ENCODE data around the gene HIVEP1. TPM values are rescaled to one million over a fixed set of nuclear protein-coding genes. Genes with fewer than 3 reads are reported as not detected.
"Not testable (repeated sequence)": the region's sequence is repeated elsewhere in the genome, so short reads cannot be mapped to it uniquely, and the experiment has no call there.

Gene HIVEP1
- total RNA-seq, 1 donor, result 127 TPM

- no peak overlapping the region for H3K4me3 ChIP-seq (ENCODE audit: low read length)
- no peaks in the 10 kb centered on the region for H3K9me3 ChIP-seq (ENCODE audit: low read depth, low read length)
- no peaks in the 10 kb centered on the region for H3K4me1 ChIP-seq (ENCODE audit: insufficient read depth, low read length)
- no peaks in the 10 kb centered on the region for H3K27me3 ChIP-seq (ENCODE audit: insufficient read depth, low read length)
Observed at GRCh38 chr6:12147557-12148316, 135.6 kb downstream of the HIVEP1 start.

DNA sequence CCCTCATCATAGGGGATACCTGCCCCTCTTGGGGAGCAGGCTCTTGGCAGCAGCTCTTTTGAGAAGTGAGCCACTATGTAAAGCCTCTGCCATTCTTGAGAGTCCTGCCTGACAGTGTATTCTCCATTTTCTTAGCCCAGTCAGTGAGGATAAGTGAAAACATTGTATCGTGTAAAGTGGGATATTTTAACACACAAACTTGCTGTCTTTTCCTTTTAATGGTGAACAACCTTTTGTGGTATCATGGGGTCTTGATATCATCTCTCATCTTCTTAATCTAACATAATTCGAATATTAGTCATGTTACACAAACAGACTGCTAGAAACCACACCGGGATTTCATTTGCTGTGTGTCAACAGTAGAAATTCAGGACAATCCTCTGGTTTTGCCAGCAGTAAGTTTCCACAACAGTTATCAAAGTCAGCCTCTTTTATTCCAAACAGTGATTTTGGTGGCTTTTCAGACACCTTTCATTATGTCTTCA, 136.2 kb downstream of the HIVEP1 start:
- H3K27me3 ChIP-seq (ENCODE audit: insufficient read depth, low read length), result no peaks in the 10 kb centered on the region
- H3K4me1 ChIP-seq (ENCODE audit: insufficient read depth, low read length), result no peaks in the 10 kb centered on the region
- no peak overlapping the region for H3K4me3 ChIP-seq (ENCODE audit: low read length)
- no peaks in the 10 kb centered on the region for H3K9me3 ChIP-seq (ENCODE audit: low read depth, low read length)

GRCh38 chr6:12148841-12149240, 136.7 kb downstream of the HIVEP1 start:
- no peaks in the 10 kb centered on the region for H3K4me1 ChIP-seq (ENCODE audit: insufficient read depth, low read length)
- H3K4me3 ChIP-seq (ENCODE audit: low read length), result no peak overlapping the region
- H3K27me3 ChIP-seq (ENCODE audit: insufficient read depth, low read length), result no peaks in the 10 kb centered on the region
- H3K9me3 ChIP-seq (ENCODE audit: low read depth, low read length), result no peaks in the 10 kb centered on the region

GRCh38 chr6:12149944-12150510, 137.9 kb downstream of the HIVEP1 start:
- Histone ChIP-seq H3K4me3 (ENCODE audit: low read length) (no peak overlapping the region), H3K9me3 (ENCODE audit: low read depth, low read length) (no peaks in the 10 kb centered on the region), H3K27me3 (ENCODE audit: insufficient read depth, low read length) (no peaks in the 10 kb centered on the region), H3K4me1 (ENCODE audit: insufficient read depth, low read length) (no peaks in the 10 kb centered on the region)

- Histone ChIP-seq H3K9me3 (ENCODE audit: low read depth, low read length) (no peaks in the 10 kb centered on the region), H3K4me1 (ENCODE audit: insufficient read depth, low read length) (no peaks in the 10 kb centered on the region), H3K27me3 (ENCODE audit: insufficient read depth, low read length) (no peaks in the 10 kb centered on the region), H3K4me3 (ENCODE audit: low read length) (no peak overlapping the region)
Observed at GRCh38 chr6:12150812-12151432, 138.8 kb downstream of the HIVEP1 start.

GRCh38 chr6:12151433-12151820, 139.3 kb downstream of the HIVEP1 start:
- H3K4me3 ChIP-seq (ENCODE audit: low read length), result no peak overlapping the region
- H3K27me3 ChIP-seq (ENCODE audit: insufficient read depth, low read length), result no peaks in the 10 kb centered on the region
- H3K4me1 ChIP-seq (ENCODE audit: insufficient read depth, low read length), result no peaks in the 10 kb centered on the region
- no peaks in the 10 kb centered on the region for H3K9me3 ChIP-seq (ENCODE audit: low read depth, low read length)

DNA sequence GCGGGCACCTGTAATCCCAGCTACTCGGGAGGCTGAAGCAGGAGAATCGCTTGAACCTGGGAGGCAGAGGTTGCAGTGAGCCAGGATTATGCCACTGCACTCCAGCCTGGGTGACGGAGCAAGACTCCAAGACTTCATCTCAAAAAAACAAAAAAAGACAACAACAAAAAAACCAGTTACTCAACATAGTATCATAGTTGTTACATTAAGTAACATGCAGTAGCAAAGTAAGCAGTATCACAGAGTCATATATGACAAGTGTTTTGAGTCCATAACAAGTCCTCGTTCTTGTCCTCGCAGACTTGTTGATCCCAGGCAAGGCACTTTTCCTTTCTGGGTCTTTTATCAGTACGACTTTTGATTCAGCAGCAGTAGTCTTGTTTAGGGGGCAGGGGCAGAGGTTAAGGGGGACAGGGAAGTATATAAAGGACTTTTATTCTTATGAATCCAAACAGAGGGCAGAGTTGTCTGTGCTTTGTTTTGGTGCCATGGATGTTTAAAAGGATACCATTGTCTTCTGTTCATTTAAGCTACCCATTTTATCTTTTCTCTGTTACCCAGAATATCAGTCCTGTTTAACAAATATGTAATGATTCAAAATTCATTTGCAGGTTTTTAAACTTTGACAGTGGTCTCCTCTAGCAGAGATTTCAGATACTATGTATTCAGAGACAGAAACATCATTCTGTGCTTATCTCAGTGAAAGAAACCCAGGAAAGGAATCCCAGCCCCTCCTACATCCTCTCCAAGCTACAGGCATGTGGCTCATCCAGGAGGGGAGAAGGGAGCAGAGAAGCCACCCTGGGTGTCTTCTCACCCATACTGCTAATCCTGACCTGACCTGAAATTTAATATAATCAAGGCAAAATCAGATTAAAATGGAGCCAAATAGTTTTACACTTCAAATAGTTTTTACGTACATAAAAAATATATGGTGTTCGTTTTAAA, 140.2 kb downstream of the HIVEP1 start:
- Histone ChIP-seq H3K4me1 (ENCODE audit: insufficient read depth, low read length) (no peaks in the 10 kb centered on the region), H3K9me3 (ENCODE audit: low read depth, low read length) (no peaks in the 10 kb centered on the region), H3K27me3 (ENCODE audit: insufficient read depth, low read length) (no peaks in the 10 kb centered on the region), H3K4me3 (ENCODE audit: low read length) (no peak overlapping the region)

GRCh38 chr6:12155769-12156168, 143.7 kb downstream of the HIVEP1 start:
- H3K27me3 ChIP-seq (ENCODE audit: insufficient read depth, low read length), result not testable (repeated sequence)

DNA sequence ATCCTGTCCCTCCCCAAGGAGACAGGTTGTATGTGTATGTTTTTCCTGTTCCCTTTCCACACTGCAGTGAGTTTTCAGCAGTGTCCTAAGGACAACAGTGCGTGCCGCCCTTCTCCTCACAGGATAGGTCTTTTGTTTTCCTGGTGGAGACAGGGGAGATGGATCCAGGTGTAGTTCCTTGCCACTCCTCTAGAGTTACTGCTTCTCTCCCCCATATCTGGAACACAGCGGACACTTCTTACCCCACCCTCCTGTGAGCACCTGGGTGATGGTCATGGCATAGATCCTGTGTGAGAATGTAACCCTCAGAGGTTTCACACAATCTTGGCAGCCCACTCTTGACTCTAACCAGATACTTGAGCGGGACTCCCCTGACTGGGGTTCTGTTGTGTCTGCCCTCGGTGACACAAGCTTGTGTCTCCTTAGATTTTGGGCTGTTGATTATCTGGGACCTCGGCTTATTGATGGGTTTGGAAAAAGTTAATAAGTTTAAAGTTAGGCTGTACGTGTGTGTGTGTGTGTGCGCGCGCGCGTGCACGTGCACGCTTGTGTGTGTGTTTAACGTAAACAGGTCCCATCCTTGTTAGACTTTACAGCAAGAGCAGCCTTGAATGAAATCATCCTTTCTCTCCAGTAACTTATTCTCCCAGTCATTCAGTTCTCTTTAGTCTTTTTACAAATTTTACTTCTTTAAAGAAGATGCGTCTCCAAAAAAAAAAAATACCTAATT, 146.7 kb downstream of the HIVEP1 start:
- Histone ChIP-seq H3K9me3 (ENCODE audit: low read depth, low read length) (no peaks in the 10 kb centered on the region), H3K4me3 (ENCODE audit: low read length) (no peak overlapping the region), H3K4me1 (ENCODE audit: insufficient read depth, low read length) (peaks cover 6% of the 10 kb centered on the region), H3K27me3 (ENCODE audit: insufficient read depth, low read length) (no peaks in the 10 kb centered on the region)

More at GRCh38 chr6:12155769-12156168, 143.7 kb downstream of the HIVEP1 start:
- not testable (repeated sequence) for H3K9me3 ChIP-seq (ENCODE audit: low read depth, low read length); H3K4me1 ChIP-seq (ENCODE audit: insufficient read depth, low read length); H3K4me3 ChIP-seq (ENCODE audit: low read length)

- Histone ChIP-seq H3K9me3 (ENCODE audit: low read depth, low read length) (no peaks in the 10 kb centered on the region), H3K27me3 (ENCODE audit: insufficient read depth, low read length) (no peaks in the 10 kb centered on the region), H3K4me3 (ENCODE audit: low read length) (no peak overlapping the region), H3K4me1 (ENCODE audit: insufficient read depth, low read length) (peaks cover 6% of the 10 kb centered on the region)
Observed at GRCh38 chr6:12160326-12160725, 148.2 kb downstream of the HIVEP1 start.

DNA sequence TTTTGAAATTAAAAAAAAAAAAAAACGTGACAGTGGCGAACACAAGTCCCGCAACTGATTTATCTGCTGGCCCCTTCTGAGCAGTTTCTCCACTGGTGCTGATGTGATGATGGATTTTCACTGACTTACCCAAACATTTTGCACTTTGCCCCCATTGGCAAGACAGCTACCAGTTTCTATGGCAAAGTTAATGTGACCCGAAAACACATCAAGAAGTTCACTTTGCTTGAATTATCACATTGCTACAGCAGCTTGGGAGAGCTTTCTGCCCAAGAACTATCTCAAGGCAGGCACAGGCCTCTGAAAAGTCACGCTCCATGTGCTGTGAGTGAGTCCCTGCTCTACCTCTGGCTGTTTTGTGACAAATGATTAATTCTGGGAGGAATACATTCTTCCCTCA, 150.1 kb downstream of the HIVEP1 start:
- Histone ChIP-seq H3K4me3 (ENCODE audit: low read length) (no peak overlapping the region), H3K27me3 (ENCODE audit: insufficient read depth, low read length) (no peaks in the 10 kb centered on the region), H3K9me3 (ENCODE audit: low read depth, low read length) (no peaks in the 10 kb centered on the region), H3K4me1 (ENCODE audit: insufficient read depth, low read length) (peaks cover 6% of the 10 kb centered on the region)

GRCh38 chr6:12163149-12163548, 151.0 kb downstream of the HIVEP1 start:
- H3K4me3 ChIP-seq (ENCODE audit: low read length), result no peak overlapping the region
- no peaks in the 10 kb centered on the region for H3K9me3 ChIP-seq (ENCODE audit: low read depth, low read length)
- H3K4me1 ChIP-seq (ENCODE audit: insufficient read depth, low read length), result peaks cover 6% of the 10 kb centered on the region
- H3K27me3 ChIP-seq (ENCODE audit: insufficient read depth, low read length), result no peaks in the 10 kb centered on the region

DNA sequence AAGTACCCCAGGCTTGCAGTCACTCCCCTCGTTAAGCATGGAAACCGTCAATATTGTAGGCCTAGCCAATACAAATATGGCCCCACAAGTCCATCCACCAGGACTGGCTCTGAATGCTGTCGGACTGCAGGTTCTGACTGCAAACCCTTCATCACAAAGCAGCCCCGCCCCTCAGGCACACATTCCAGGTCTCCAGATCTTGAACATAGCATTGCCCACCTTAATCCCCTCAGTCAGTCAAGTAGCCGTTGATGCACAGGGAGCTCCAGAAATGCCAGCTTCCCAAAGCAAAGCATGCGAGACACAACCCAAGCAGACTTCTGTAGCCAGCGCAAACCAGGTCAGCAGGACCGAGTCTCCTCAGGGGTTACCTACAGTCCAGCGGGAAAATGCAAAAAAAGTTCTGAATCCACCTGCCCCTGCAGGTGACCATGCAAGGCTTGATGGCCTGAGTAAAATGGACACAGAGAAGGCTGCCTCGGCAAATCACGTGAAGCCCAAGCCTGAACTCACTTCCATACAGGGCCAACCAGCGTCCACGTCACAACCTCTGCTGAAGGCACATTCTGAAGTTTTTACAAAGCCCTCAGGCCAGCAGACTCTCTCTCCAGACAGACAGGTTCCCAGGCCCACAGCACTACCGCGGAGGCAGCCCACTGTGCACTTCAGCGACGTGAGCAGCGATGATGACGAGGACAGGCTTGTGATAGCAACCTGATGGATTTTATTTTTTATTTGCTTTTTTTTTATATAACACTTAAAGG, 151.8 kb downstream of the HIVEP1 start:
- H3K9me3 ChIP-seq (ENCODE audit: low read depth, low read length), result no peaks in the 10 kb centered on the region
- H3K27me3 ChIP-seq (ENCODE audit: insufficient read depth, low read length), result no peaks in the 10 kb centered on the region
- H3K4me1 ChIP-seq (ENCODE audit: insufficient read depth, low read length), result peaks cover 6% of the 10 kb centered on the region
- H3K4me3 ChIP-seq (ENCODE audit: low read length), result no peak overlapping the region

DNA sequence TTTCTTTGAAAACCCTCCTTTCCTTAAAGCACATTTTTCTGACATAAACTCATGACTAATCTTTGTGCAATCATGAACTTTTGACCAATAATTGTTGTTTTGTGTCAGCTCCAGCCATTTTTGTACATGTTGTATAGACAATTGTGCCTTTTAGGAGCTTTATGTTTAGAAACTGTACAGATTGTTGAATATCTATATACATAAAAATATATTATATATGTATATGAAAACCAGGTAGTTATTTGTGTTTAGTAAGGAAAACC, 152.3 kb downstream of the HIVEP1 start:
- H3K27me3 ChIP-seq (ENCODE audit: insufficient read depth, low read length), result no peaks in the 10 kb centered on the region
- peaks cover 6% of the 10 kb centered on the region for H3K4me1 ChIP-seq (ENCODE audit: insufficient read depth, low read length)
- H3K9me3 ChIP-seq (ENCODE audit: low read depth, low read length), result no peaks in the 10 kb centered on the region
- no peak overlapping the region for H3K4me3 ChIP-seq (ENCODE audit: low read length)
